HCT116 (cell line): ENCODE data around the gene AFAP1. TPM values are rescaled to one million over a fixed set of nuclear protein-coding genes. Genes with fewer than 3 reads are reported as not detected.

Experiments
- ATAC-seq: fragments of 200-7000 bp; cut with Tn5 transposase; 2 replicates; pipeline ENCODE4 v1.9.1; 2020; ENCODE audit warnings: mild to moderate bottlenecking, moderate library complexity
- Bru-seq: library from RNA; stranded (reverse); fragments of 400-500 nt; gene quantifications from one replicate; lab custom pipeline; 2021; lab: Mats Ljungman, UMichigan
- BruChase-seq, 2 experiments: library from RNA; stranded (reverse); fragments of 400-500 nt; gene quantifications; one replicate each; lab custom pipeline; 2021; lab: Mats Ljungman, UMichigan
- BruUV-seq: library from RNA; stranded (reverse); fragments of 400-500 nt; replicated peaks from 2 replicates; lab custom pipeline; 2021; lab: Mats Ljungman, UMichigan
- CTCF ChIA-PET: fragments of 300-600 bp; sonication (Branson Sonifier 250); formaldehyde crosslinking; loops from one replicate; lab custom pipeline; 2021; ENCODE audit warnings: antibody characterized with exemption; lab: Charles Lee
- POLR2A ChIA-PET: fragments of 300-600, 350-600 bp; sonication (Branson Sonifier 250); formaldehyde crosslinking; loops from one replicate; lab custom pipeline; 2021; ENCODE audit warnings: antibody characterized with exemption; lab: Charles Lee
- RAD21 ChIA-PET, 2 experiments: fragments of 300-600 bp; sonication (Branson Sonifier 250); formaldehyde crosslinking; loops; one replicate each; lab custom pipeline; 2023; ENCODE audit warnings: low total read pairs in 2 of 2; ENCODE audit not compliant: uncharacterized antibody in 2 of 2, unreplicated experiment in 2 of 2, low non-redundant PET in 1 of 2; lab: Charles Lee
- DNase-seq: peaks from one replicate; pipeline ENCODE4 v3.0.0-alpha.2; 2010; ENCODE audit warnings: low read depth, low spot score
- H2AFZ ChIP-seq: fragments of 200-600 bp; shearing (Covaris generic), sonication (generic); 2 replicates; pipeline ENCODE4 v1.6.1; 2017; ENCODE audit warnings: low read depth, mixed run types, mixed read lengths, antibody characterized with exemption, low read length; ENCODE audit not compliant: poor library complexity, severe bottlenecking
- H3K27ac ChIP-seq: 2 replicates; pipeline ENCODE4 v1.5.1; 2012; ENCODE audit warnings: low read depth, low read length
- H3K27me3 ChIP-seq: fragments of 200-600 bp; sonication (generic); 2 replicates; pipeline ENCODE4 v1.6.1; 2016; ENCODE audit warnings: mixed run types, low read length, mixed read lengths; ENCODE audit not compliant: insufficient read depth
- H3K36me3 ChIP-seq, 2 experiments: fragments of 200-500 bp in 1 of 2; fragments of 200-600 bp in 1 of 2; sonication (Bioruptor generic) in 1 of 2; sonication (generic) in 1 of 2; 2 replicates each; pipeline versions ENCODE4 v1.5.1 to v1.6.1; 2014 to 2016; ENCODE audit warnings: low read length in 2 of 2, inconsistent platforms in 1 of 2, mixed read lengths in 1 of 2, mixed run types in 1 of 2; ENCODE audit not compliant: insufficient read depth in 2 of 2, control insufficient read depth in 1 of 2
- H3K4me1 ChIP-seq, 2 experiments: fragments of 200-600 bp in 1 of 2; sonication (generic) in 1 of 2; 2 replicates each; pipeline versions ENCODE4 v1.5.1 to v1.6.1; 2012 to 2017; ENCODE audit warnings: low read length in 2 of 2, inconsistent platforms in 1 of 2, mild to moderate bottlenecking in 1 of 2, mixed read lengths in 1 of 2, mixed run types in 1 of 2, moderate library complexity in 1 of 2; ENCODE audit not compliant: insufficient read depth in 2 of 2, control insufficient read depth in 1 of 2
- H3K4me2 ChIP-seq: fragments of 200-600 bp; sonication (generic); 2 replicates; pipeline ENCODE4 v1.6.1; 2017; ENCODE audit warnings: mixed run types, low read length, mixed read lengths
- H3K4me3 ChIP-seq, 2 experiments: fragments of 200-600 bp in 1 of 2; sonication (generic) in 1 of 2; replicated peaks in 1 of 2; 2 replicates each; pipeline ENCODE4 v1.5.1; 2011 to 2016; ENCODE audit warnings: low read length in 2 of 2, control low read depth in 1 of 2, low read depth in 1 of 2, mild to moderate bottlenecking in 1 of 2, mixed read lengths in 1 of 2, mixed run types in 1 of 2
- H3K79me2 ChIP-seq: fragments of 200-600 bp; sonication (generic); 2 replicates; pipeline ENCODE4 v1.6.1; 2017; ENCODE audit warnings: mild to moderate bottlenecking, mixed run types, low read length, moderate library complexity, mixed read lengths; ENCODE audit not compliant: insufficient read depth
- H3K9ac ChIP-seq: fragments of 200-600 bp; sonication (generic); 2 replicates; pipeline ENCODE4 v1.6.1; 2016; ENCODE audit warnings: low read length, mixed read lengths
- H3K9me2 ChIP-seq: fragments of 200-600 bp; sonication (generic), shearing (Covaris generic); 2 replicates; pipeline ENCODE4 v1.6.1; 2017; ENCODE audit warnings: mixed run types, mild to moderate bottlenecking, moderate library complexity; ENCODE audit not compliant: insufficient read depth
- H3K9me3 ChIP-seq, 2 experiments: fragments of 200-500 bp in 1 of 2; fragments of 200-600 bp in 1 of 2; sonication (Bioruptor generic) in 1 of 2; sonication (generic) in 1 of 2; 2 replicates each; pipeline ENCODE4 v1.6.1; 2014 to 2017; ENCODE audit warnings: low read length in 2 of 2, mixed read lengths in 2 of 2, inconsistent platforms in 1 of 2, low read depth in 1 of 2, mild to moderate bottlenecking in 1 of 2, mixed run types in 1 of 2, moderate library complexity in 1 of 2; ENCODE audit not compliant: control insufficient read depth in 1 of 2, insufficient read depth in 1 of 2
- H4K20me1 ChIP-seq: fragments of 200-600 bp; sonication (generic), shearing (Covaris generic); 2 replicates; pipeline ENCODE4 v1.6.1; 2017; ENCODE audit warnings: mixed run types, mild to moderate bottlenecking, moderate library complexity; ENCODE audit not compliant: insufficient read depth
- EZH2 ChIP-seq: fragments of 200-600 bp; sonication (generic); IDR thresholded peaks from 2 replicates; pipeline ENCODE4 v1.6.1; 2017; ENCODE audit warnings: antibody characterized with exemption, mixed run types
- POLR2A ChIP-seq: IDR thresholded peaks from 2 replicates; pipeline ENCODE4 v1.7.0; 2011; ENCODE audit warnings: borderline replicate concordance; ENCODE audit not compliant: insufficient read depth, insufficient read length; ENCODE audit errors: extremely low read depth
- POLR2AphosphoS5 ChIP-seq: IDR thresholded peaks from 2 replicates; pipeline ENCODE4 v1.6.1; 2011; ENCODE audit warnings: mild to moderate bottlenecking, low read depth, low read length, moderate library complexity
- ZFX ChIP-seq: fragments of 450-650 bp; IDR thresholded peaks from 2 replicates; pipeline ENCODE4 v1.6.1; 2017
- intact Hi-C: fragments of 100-400 bp; cut with micrococcal nuclease; formaldehyde crosslinking; loops from 2 replicates; pipeline ENCODE4 v1.10.0; 2022
- long read RNA-seq: library from polyadenylated mRNA; unstranded; transcript quantifications from one replicate; pipeline ENCODE4 v2.0.0, GENCODE V29; 2021; ENCODE audit not compliant: unreplicated experiment
- polyA plus RNA-seq: library from polyadenylated mRNA; unstranded; fragments of >200 nt; gene quantifications from 2 replicates; pipeline ENCODE4 v1.2.1, GENCODE V29; 2012; ENCODE audit warnings: missing spikeins
- total RNA-seq: library from RNA; stranded (reverse); gene quantifications from one replicate; pipeline ENCODE4 v1.2.1, GENCODE V29; 2021; ENCODE audit not compliant: unreplicated experiment

AFAP1 gene, protein sequence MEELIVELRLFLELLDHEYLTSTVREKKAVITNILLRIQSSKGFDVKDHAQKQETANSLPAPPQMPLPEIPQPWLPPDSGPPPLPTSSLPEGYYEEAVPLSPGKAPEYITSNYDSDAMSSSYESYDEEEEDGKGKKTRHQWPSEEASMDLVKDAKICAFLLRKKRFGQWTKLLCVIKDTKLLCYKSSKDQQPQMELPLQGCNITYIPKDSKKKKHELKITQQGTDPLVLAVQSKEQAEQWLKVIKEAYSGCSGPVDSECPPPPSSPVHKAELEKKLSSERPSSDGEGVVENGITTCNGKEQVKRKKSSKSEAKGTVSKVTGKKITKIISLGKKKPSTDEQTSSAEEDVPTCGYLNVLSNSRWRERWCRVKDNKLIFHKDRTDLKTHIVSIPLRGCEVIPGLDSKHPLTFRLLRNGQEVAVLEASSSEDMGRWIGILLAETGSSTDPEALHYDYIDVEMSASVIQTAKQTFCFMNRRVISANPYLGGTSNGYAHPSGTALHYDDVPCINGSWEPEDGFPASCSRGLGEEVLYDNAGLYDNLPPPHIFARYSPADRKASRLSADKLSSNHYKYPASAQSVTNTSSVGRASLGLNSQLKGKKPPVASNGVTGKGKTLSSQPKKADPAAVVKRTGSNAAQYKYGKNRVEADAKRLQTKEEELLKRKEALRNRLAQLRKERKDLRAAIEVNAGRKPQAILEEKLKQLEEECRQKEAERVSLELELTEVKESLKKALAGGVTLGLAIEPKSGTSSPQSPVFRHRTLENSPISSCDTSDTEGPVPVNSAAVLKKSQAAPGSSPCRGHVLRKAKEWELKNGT
- total RNA-seq (19.4 TPM), Bru-seq, nascent RNA (percentile 71 among the genes with signal in this experiment), BruChase-seq, experiment 1, labeled RNA remaining after a 6-hour chase (percentile 61 among the genes with signal in this experiment), BruChase-seq, experiment 2, labeled RNA remaining after a 2-hour chase (percentile 65 among the genes with signal in this experiment)
- polyA plus RNA-seq, result 9.7 and 10.0 TPM in 2 replicates
- long read RNA-seq, full-length matches to known transcripts, result 6 of 20 reads
- long read RNA-seq, partial matches to known transcripts, result 2 of 20 reads
- long read RNA-seq, other reads (novel, unspliced or antisense), result 12 of 20 reads

DNA sequence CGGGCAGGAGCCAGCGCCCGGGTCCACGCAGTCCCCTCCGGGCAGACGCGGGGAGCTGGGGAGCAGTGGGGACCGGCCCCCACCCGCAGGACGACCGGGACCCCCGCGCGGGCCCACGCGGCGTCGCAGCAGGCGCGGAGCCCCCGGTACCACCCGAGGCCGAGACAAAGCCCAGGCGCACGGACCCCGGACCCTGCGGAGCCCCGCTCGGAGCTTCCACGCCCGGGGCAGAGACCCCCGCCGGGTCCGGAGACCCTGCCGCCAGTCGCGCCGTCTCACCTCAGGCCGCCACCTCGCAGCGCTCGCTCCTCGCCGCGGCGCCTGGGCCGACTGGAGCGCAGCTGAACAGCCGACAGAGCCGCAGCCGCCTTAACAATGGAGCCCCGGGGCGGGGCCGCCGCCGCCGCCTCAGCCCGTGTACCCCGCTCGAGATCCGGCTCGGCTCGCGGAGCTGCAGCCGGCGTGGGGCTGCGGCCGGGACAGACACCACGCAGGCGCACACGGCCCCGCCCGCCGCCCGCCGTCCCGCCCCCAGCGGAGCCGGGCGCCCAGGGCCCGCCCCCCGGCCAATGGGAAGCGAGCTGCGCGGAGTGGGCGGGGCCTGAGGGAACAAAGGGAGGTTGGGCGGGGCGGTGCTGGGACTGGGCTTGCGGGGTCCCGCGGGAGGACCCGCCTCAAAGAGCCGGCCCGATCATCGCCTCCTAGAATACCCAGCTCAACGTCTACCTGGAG is at the start of gene AFAP1:
Gene AFAP1, minus strand, starts transcription at position 485 of the 732 bp plus-strand sequence. CDS start 67,783 bp downstream, outside the sequence.
- intact Hi-C loops, result no loop called here
- no TSS peak for BruUV-seq

More for the DNA sequence above, at the start of gene AFAP1:
- Histone ChIP-seq H3K79me2 (peaks cover 35% of the 10 kb centered on the region), H3K9me3 (no peaks in the 10 kb centered on the region), H2AFZ (peak within 1 kb of the TSS; percentile 95), H3K9me2 (no peaks in the 10 kb centered on the region), H3K36me3 (no peaks in the 10 kb centered on the region), H3K4me3 (peak within 1 kb of the TSS; percentile 73 to 76), H3K4me2 (peak within 1 kb of the TSS; percentile 96), H3K4me1 (peaks cover 26 to 40% of the 10 kb centered on the region in 2 experiments), H4K20me1 (no peaks in the 10 kb centered on the region), H3K27ac (peak within 1 kb of the TSS; percentile 69), H3K9ac (peak within 1 kb of the TSS; percentile 81), H3K27me3 (no peaks in the 10 kb centered on the region)
- POLR2A ChIA-PET, result interaction anchor here (0.6 to 1.1 kb wide), 4 partner anchors 10 to 84 kb away, joined by 3 to 4 read pairs (median 4); no protein-coding TSS in a partner anchor
- DNase-seq, result peak; percentile 37
- ATAC-seq, result peak; percentile 89
- RAD21 ChIA-PET, result interaction anchor here (0.7 to 1.1 kb wide), 2 partner anchors 17 to 47 kb away, joined by 3 to 4 read pairs; no protein-coding TSS in a partner anchor
- TF ChIP-seq POLR2AphosphoS5 (peak; percentile 68), EZH2 (no peak), ZFX (peak; percentile 47), POLR2A (peak; percentile 15)
- CTCF ChIA-PET, result no interaction called here
